HepG2 (cell line): ENCODE data around the gene TM6SF1. TPM values are rescaled to one million over a fixed set of nuclear protein-coding genes. Genes with fewer than 3 reads are reported as not detected.

Experiments
- ATM ChIP-seq: fragments of 450-650 bp; IDR thresholded peaks from 2 replicates; pipeline ENCODE4 v1.7.1; 2017; ENCODE audit warnings: mild to moderate bottlenecking, borderline replicate concordance
- DNMT1 ChIP-seq: sonication (generic); formaldehyde crosslinking; IDR thresholded peaks from 2 replicates; pipeline ENCODE4 v1.5.1; 2020; ENCODE audit warnings: mild to moderate bottlenecking, missing genetic modification reagents
- HOXA5 ChIP-seq: sonication (generic); formaldehyde crosslinking; IDR thresholded peaks from 2 replicates; pipeline ENCODE4 v1.4.0; 2020; ENCODE audit warnings: missing genetic modification reagents
- PREB ChIP-seq: sonication (generic); formaldehyde crosslinking; IDR thresholded peaks from 2 replicates; pipeline ENCODE4 v1.4.0; 2020; ENCODE audit warnings: missing genetic modification reagents
- STAG1 ChIP-seq: sonication (generic); formaldehyde crosslinking; IDR thresholded peaks from 2 replicates; pipeline ENCODE4 v1.4.0; 2020; ENCODE audit warnings: missing genetic modification reagents
- TAF15 ChIP-seq: fragments of 200-400 bp; formaldehyde crosslinking; IDR thresholded peaks from one replicate; pipeline ENCODE4 v1.6.1; 2018; ENCODE audit warnings: mild to moderate bottlenecking, low read depth, low read length; ENCODE audit not compliant: poor library complexity, severe bottlenecking
- ZHX2 ChIP-seq, 2 experiments: sonication (generic) in 1 of 2; formaldehyde crosslinking in 1 of 2; IDR thresholded peaks; 2 replicates each; pipeline versions ENCODE4 v1.6.1 to v1.9.0; 2014 to 2022; ENCODE audit warnings: antibody characterized with exemption in 1 of 2, borderline replicate concordance in 1 of 2, inconsistent platforms in 1 of 2, low read depth in 1 of 2, missing genetic modification reagents in 1 of 2
- ZNF274 ChIP-seq: sonication (generic); formaldehyde crosslinking; IDR thresholded peaks from 2 replicates; pipeline ENCODE4 v1.5.1; 2020; ENCODE audit warnings: mild to moderate bottlenecking, missing genetic modification reagents
- ZNF552 ChIP-seq: sonication (generic); formaldehyde crosslinking; IDR thresholded peaks from 2 replicates; pipeline ENCODE4 v1.9.0; 2022; ENCODE audit warnings: missing genetic modification reagents, mild to moderate bottlenecking, borderline replicate concordance
- polyA plus RNA-seq, 8 experiments: library from polyadenylated mRNA; depleted of rRNA in 3 of 8; stranded (reverse) in 7 of 8; unstranded in 1 of 8; fragments of >200 nt; fragmentation: Illumina TruSeq in 4 of 8; extraction: Trizol in 4 of 8; gene quantifications; 2 replicates each; pipeline versions ENCODE4 v1.2.1 to v1.2.3, GENCODE V29; 2011 to 2016; ENCODE audit warnings: low read depth in 4 of 8, missing spikeins in 1 of 8, mixed read lengths in 1 of 8; ENCODE audit not compliant: insufficient read depth in 1 of 8
- total RNA-seq, 5 experiments: library from RNA; depleted of rRNA; stranded (reverse); fragments of >200 nt; fragmentation: Illumina TruSeq; extraction: Trizol; gene quantifications; 2 replicates each; pipeline ENCODE4 v1.2.3, GENCODE V29; 2016; ENCODE audit warnings: low read depth in 1 of 5
- TF ChIP-seq, protein P1 (sequence below): IDR thresholded peaks from 2 replicates; pipeline ENCODE4 v1.6.1; 2018; ENCODE audit warnings: missing genetic modification reagents, mild to moderate bottlenecking, missing compliant biosample characterization
- TF ChIP-seq, protein P2 (sequence below): IDR thresholded peaks from 2 replicates; pipeline ENCODE4 v1.6.1; 2016; ENCODE audit warnings: missing compliant biosample characterization, missing genetic modification reagents, borderline replicate concordance
- TF ChIP-seq, protein P3 (sequence below): sonication (generic); formaldehyde crosslinking; IDR thresholded peaks from 2 replicates; pipeline ENCODE4 v1.4.0; 2020; ENCODE audit warnings: low read depth, mild to moderate bottlenecking, missing genetic modification reagents
- TF ChIP-seq, protein P4 (sequence below): sonication (generic); formaldehyde crosslinking; IDR thresholded peaks from 2 replicates; pipeline ENCODE4 v1.4.0; 2020; ENCODE audit warnings: missing genetic modification reagents, borderline replicate concordance

The TM6SF1 gene
- total and polyA plus RNA-seq, 2 of the 13 experiments (the other 11 are each of a cell fraction or from before 2014, with no cell fraction given) = not detected

GRCh38 chr15:83066734-83067637 is 40.5 kb upstream of the TM6SF1 start, which contains the start of gene BTBD1 (continued):
- TF ChIP-seq ZHX2 (IDR thresholded peaks at IDR 0.05; ENCODE audit: low read depth) = no peak
- TF ChIP-seq ZHX2 (CRISPR knock-in tag; IDR thresholded peaks at IDR 0.05; ENCODE audit: borderline replicate concordance) = no peak
- 0 out of 2 replicates have a peak, but pooled peaks have one; percentile 9 for TF ChIP-seq PREB (CRISPR knock-in tag)
- TF ChIP-seq, protein P1, sequence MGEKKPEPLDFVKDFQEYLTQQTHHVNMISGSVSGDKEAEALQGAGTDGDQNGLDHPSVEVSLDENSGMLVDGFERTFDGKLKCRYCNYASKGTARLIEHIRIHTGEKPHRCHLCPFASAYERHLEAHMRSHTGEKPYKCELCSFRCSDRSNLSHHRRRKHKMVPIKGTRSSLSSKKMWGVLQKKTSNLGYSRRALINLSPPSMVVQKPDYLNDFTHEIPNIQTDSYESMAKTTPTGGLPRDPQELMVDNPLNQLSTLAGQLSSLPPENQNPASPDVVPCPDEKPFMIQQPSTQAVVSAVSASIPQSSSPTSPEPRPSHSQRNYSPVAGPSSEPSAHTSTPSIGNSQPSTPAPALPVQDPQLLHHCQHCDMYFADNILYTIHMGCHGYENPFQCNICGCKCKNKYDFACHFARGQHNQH (CRISPR knock-in tag) = peak; percentile 26; the same call in 1 of the 2 replicates
- TF ChIP-seq, protein P2, sequence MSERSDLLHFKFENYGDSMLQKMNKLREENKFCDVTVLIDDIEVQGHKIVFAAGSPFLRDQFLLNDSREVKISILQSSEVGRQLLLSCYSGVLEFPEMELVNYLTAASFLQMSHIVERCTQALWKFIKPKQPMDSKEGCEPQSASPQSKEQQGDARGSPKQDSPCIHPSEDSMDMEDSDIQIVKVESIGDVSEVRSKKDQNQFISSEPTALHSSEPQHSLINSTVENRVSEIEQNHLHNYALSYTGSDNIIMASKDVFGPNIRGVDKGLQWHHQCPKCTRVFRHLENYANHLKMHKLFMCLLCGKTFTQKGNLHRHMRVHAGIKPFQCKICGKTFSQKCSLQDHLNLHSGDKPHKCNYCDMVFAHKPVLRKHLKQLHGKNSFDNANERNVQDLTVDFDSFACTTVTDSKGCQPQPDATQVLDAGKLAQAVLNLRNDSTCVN (CRISPR knock-in tag) = no peak
- TF ChIP-seq STAG1 (CRISPR knock-in tag) = peak; percentile 16
- TF ChIP-seq, protein P3, sequence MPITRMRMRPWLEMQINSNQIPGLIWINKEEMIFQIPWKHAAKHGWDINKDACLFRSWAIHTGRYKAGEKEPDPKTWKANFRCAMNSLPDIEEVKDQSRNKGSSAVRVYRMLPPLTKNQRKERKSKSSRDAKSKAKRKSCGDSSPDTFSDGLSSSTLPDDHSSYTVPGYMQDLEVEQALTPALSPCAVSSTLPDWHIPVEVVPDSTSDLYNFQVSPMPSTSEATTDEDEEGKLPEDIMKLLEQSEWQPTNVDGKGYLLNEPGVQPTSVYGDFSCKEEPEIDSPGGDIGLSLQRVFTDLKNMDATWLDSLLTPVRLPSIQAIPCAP (CRISPR knock-in tag) = no peak
- TF ChIP-seq ZNF274 (CRISPR knock-in tag) = no peak; the same call in 1 of the 2 replicates
- TF ChIP-seq TAF15 = no peak
- TF ChIP-seq ZNF552 = no peak
- TF ChIP-seq ATM = no peak
- TF ChIP-seq, protein P4, sequence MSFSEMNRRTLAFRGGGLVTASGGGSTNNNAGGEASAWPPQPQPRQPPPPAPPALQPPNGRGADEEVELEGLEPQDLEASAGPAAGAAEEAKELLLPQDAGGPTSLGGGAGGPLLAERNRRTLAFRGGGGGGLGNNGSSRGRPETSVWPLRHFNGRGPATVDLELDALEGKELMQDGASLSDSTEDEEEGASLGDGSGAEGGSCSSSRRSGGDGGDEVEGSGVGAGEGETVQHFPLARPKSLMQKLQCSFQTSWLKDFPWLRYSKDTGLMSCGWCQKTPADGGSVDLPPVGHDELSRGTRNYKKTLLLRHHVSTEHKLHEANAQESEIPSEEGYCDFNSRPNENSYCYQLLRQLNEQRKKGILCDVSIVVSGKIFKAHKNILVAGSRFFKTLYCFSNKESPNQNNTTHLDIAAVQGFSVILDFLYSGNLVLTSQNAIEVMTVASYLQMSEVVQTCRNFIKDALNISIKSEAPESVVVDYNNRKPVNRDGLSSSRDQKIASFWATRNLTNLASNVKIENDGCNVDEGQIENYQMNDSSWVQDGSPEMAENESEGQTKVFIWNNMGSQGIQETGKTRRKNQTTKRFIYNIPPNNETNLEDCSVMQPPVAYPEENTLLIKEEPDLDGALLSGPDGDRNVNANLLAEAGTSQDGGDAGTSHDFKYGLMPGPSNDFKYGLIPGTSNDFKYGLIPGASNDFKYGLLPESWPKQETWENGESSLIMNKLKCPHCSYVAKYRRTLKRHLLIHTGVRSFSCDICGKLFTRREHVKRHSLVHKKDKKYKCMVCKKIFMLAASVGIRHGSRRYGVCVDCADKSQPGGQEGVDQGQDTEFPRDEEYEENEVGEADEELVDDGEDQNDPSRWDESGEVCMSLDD = no peak; the same call in 1 of the 2 replicates
- no peak for TF ChIP-seq DNMT1 (CRISPR knock-in tag)
- TF ChIP-seq HOXA5 = peak; percentile 67
